ENCODE results near the gene MCCC1. TPM values are rescaled to one million over a fixed set of nuclear protein-coding genes. Genes with fewer than 3 reads are reported as not detected.
"Not testable (repeated sequence)": the region's sequence is repeated elsewhere in the genome, so short reads cannot be mapped to it uniquely, and the experiment has no call there.

MCCC1 gene
- total and polyA plus RNA-seq, 10 of the 15 experiments (the other 5 are each of a cell fraction or from before 2014, with no cell fraction given), result 35.0 to 71.7 (median 47.0) TPM

GRCh38 chr3:183108001-183108449, 8.7 kb upstream of the MCCC1 start:
- Histone ChIP-seq H3K4me2 (ENCODE audit: control insufficient read depth, insufficient read depth) (no peak overlapping the region), H2AFZ (ENCODE audit: control insufficient read depth, low read depth, low read length) (no peak overlapping the region), H3K27ac (ENCODE audit: control insufficient read depth, insufficient read depth) (no peak overlapping the region), H4K20me1 (ENCODE audit: control insufficient read depth, insufficient read depth) (no peaks in the 10 kb centered on the region), H3K79me2 (ENCODE audit: control insufficient read depth, insufficient read depth, low read length) (no peaks in the 10 kb centered on the region), H3K9ac (ENCODE audit: control insufficient read depth, insufficient read depth, low read length) (no peak overlapping the region), H3K9me3 (replicated peaks; ENCODE audit: control insufficient read depth, insufficient read depth, low read length) (no peaks in the 10 kb centered on the region; the same call in 2 of the 3 replicates), H3K36me3 (ENCODE audit: control insufficient read depth in 2 of 2, insufficient read depth in 2 of 2, low read length in 1 of 2) (no peaks in the 10 kb centered on the region), H3K4me1 (ENCODE audit: control insufficient read depth, insufficient read depth, low read length) (no peaks in the 10 kb centered on the region), H3K27me3 (replicated peaks in 1 of 2; ENCODE audit: control insufficient read depth in 2 of 2, insufficient read depth in 2 of 2, low read length in 1 of 2) (no peaks in the 10 kb centered on the region), H3K4me3 (no peak overlapping the region)
- 28% methylated on average over 2 of the region's 2 CpGs for WGBS (ENCODE audit: insufficient coverage, insufficient replicate concordance, low lambda C conversion rate, missing lambda C conversion rate)
- FAIRE-seq, result no peak
- no peak for ATAC-seq
- ChIA-PET RAD21 (ENCODE audit: unreplicated experiment) (interaction anchor here (1.0 kb wide), 1 partner anchor 8 kb away, joined by 3 read pairs; no protein-coding TSS in a partner anchor), SMC1A (ENCODE audit: uncharacterized antibody, unreplicated experiment) (interaction anchor here (1.0 to 1.5 kb wide), 2 partner anchors 15 to 274 kb away, joined by 4 to 5 read pairs; no protein-coding TSS in a partner anchor), CTCF (interaction anchor here (2.0 kb wide), 1 partner anchor 14 kb away, joined by 5 read pairs; no protein-coding TSS in a partner anchor), POLR2A (no interaction called here)
- intact Hi-C loops (cut with micrococcal nuclease; ENCODE audit: unreplicated experiment), result no loop called here
- in situ Hi-C loops (cut with MboI), result no loop called here
- DNase-seq (ENCODE audit: low read depth, low spot score), result no peak
- no TSS peak for BruUV-seq (replicated peaks)
- TF ChIP-seq BCL11A (IDR thresholded peaks at IDR 0.05; ENCODE audit: low read depth, low read length) (no peak), SPI1 (IDR thresholded peaks at IDR 0.05; ENCODE audit: borderline replicate concordance, insufficient read depth, low read depth, low read length) (no peak), MTA2 (IDR thresholded peaks at IDR 0.05; ENCODE audit: low read depth) (no peak), RFX5 (IDR thresholded peaks at IDR 0.05; ENCODE audit: low read depth, low read length) (no peak), USF1 (IDR thresholded peaks at IDR 0.05; ENCODE audit: borderline replicate concordance, extremely low read length, insufficient read depth, low read depth, low read length) (no peak), TARDBP (IDR thresholded peaks at IDR 0.05; ENCODE audit: borderline replicate concordance) (no peak), MTA3 (IDR thresholded peaks at IDR 0.05; ENCODE audit: borderline replicate concordance, low read length) (no peak), ZNF384 (IDR thresholded peaks at IDR 0.05; ENCODE audit: borderline replicate concordance, low read depth, low read length) (no peak), MXI1 (IDR thresholded peaks at IDR 0.05; ENCODE audit: low read depth, low read length) (no peak)
- TF ChIP-seq, protein P1, sequence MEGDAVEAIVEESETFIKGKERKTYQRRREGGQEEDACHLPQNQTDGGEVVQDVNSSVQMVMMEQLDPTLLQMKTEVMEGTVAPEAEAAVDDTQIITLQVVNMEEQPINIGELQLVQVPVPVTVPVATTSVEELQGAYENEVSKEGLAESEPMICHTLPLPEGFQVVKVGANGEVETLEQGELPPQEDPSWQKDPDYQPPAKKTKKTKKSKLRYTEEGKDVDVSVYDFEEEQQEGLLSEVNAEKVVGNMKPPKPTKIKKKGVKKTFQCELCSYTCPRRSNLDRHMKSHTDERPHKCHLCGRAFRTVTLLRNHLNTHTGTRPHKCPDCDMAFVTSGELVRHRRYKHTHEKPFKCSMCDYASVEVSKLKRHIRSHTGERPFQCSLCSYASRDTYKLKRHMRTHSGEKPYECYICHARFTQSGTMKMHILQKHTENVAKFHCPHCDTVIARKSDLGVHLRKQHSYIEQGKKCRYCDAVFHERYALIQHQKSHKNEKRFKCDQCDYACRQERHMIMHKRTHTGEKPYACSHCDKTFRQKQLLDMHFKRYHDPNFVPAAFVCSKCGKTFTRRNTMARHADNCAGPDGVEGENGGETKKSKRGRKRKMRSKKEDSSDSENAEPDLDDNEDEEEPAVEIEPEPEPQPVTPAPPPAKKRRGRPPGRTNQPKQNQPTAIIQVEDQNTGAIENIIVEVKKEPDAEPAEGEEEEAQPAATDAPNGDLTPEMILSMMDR (IDR thresholded peaks at IDR 0.05 in 2 of 3, conservative IDR thresholded peaks at IDR 0.05 in 1 of 3; ENCODE audit: control insufficient read depth in 2 of 3, extremely low read depth in 1 of 3, insufficient read depth in 1 of 3, low read depth in 3 of 3, low read length in 3 of 3), result no peak

DNA sequence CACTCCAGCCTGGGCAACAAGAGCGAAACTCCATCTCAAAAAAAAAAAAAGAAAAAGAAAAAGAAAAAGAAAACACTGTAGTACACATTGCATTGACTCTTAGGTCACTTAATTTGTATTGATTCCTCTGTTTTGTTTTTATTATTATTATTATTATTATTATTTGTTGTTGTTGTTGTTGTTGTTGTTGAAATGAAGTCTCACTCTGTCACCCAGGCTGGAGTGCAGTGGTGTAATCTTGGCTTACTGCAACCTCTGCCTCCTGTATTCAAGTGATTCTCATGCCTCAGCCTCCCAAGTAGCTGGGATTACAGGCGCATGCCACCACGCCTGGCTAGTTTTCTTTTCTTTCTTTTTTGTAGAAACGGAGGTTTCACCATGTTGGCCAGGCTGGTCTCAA, 8.1 kb upstream of the MCCC1 start:
- H3K4me3 ChIP-seq; H3K27ac ChIP-seq (ENCODE audit: control insufficient read depth, insufficient read depth); BruUV-seq (replicated peaks); ATAC-seq; H3K9ac ChIP-seq (ENCODE audit: control insufficient read depth, insufficient read depth, low read length); POLR2A ChIA-PET; H4K20me1 ChIP-seq (ENCODE audit: control insufficient read depth, insufficient read depth); H3K27me3 ChIP-seq (replicated peaks in 1 of 2; ENCODE audit: control insufficient read depth in 2 of 2, insufficient read depth in 2 of 2, low read length in 1 of 2); H2AFZ ChIP-seq (ENCODE audit: control insufficient read depth, low read depth, low read length); H3K4me2 ChIP-seq (ENCODE audit: control insufficient read depth, insufficient read depth); H3K4me1 ChIP-seq (ENCODE audit: control insufficient read depth, insufficient read depth, low read length); H3K9me3 ChIP-seq (replicated peaks; ENCODE audit: control insufficient read depth, insufficient read depth, low read length); in situ Hi-C loops (cut with MboI); H3K36me3 ChIP-seq (ENCODE audit: control insufficient read depth in 2 of 2, insufficient read depth in 2 of 2, low read length in 1 of 2); CTCF ChIA-PET; FAIRE-seq; intact Hi-C loops (cut with micrococcal nuclease; ENCODE audit: unreplicated experiment); DNase-seq (ENCODE audit: low read depth, low spot score); H3K79me2 ChIP-seq (ENCODE audit: control insufficient read depth, insufficient read depth, low read length): not testable (repeated sequence)
- 66% methylated on average over 3 of the region's 4 CpGs for WGBS (ENCODE audit: insufficient coverage, insufficient replicate concordance, low lambda C conversion rate, missing lambda C conversion rate)
- RAD21 ChIA-PET (ENCODE audit: unreplicated experiment), result interaction anchor here (1.0 kb wide), 1 partner anchor 9 kb away, joined by 3 read pairs; no protein-coding TSS in a partner anchor
- SMC1A ChIA-PET (ENCODE audit: uncharacterized antibody, unreplicated experiment), result interaction anchor here (1.0 to 1.5 kb wide), 2 partner anchors 15 to 275 kb away, joined by 4 to 5 read pairs; no protein-coding TSS in a partner anchor

All from GM12878 (cell line).